Measurements from ENCODE around the gene UACA. TPM values are rescaled to one million over a fixed set of nuclear protein-coding genes. Genes with fewer than 3 reads are reported as not detected.

UACA gene
- total RNA-seq, 2 experiments from 2014 or later, result 3.9 to 5.3 TPM

GRCh38 chr15:70712271-70712670 is 51.1 kb downstream of the UACA start:
- no peak for DNase-seq
- Mint-ChIP-seq H3K4me1 (ENCODE audit: low read depth) (no peaks in the 10 kb centered on the region), H3K27ac (no peak overlapping the region), H3K9me3 (no peaks in the 10 kb centered on the region), H3K27me3 (ENCODE audit: low read depth) (peaks cover 3% of the 10 kb centered on the region), H3K4me3 (no peak overlapping the region), H3K36me3 (ENCODE audit: low read depth) (no peaks in the 10 kb centered on the region)
- CTCF ChIA-PET, result interaction anchor here (1.1 kb wide), 1 partner anchor 10 kb away, joined by 5 read pairs; no protein-coding TSS in a partner anchor
- intact Hi-C loops (cut with micrococcal nuclease), result no loop called here

GRCh38 chr15:70710714-70711113 is 52.6 kb downstream of the UACA start:
- intact Hi-C loops (cut with micrococcal nuclease), result no loop called here
- Mint-ChIP-seq H3K9me3 (no peaks in the 10 kb centered on the region), H3K4me1 (ENCODE audit: low read depth) (no peaks in the 10 kb centered on the region), H3K36me3 (ENCODE audit: low read depth) (no peaks in the 10 kb centered on the region), H3K27ac (no peak overlapping the region), H3K4me3 (no peak overlapping the region), H3K27me3 (ENCODE audit: low read depth) (peaks cover 3% of the 10 kb centered on the region)
- CTCF ChIA-PET, result no interaction called here
- DNase-seq, result no peak

GRCh38 chr15:70708839-70709238 is 54.5 kb downstream of the UACA start:
- intact Hi-C loops (cut with micrococcal nuclease), result no loop called here
- H3K4me3 Mint-ChIP-seq, result no peak overlapping the region
- no peaks in the 10 kb centered on the region for H3K36me3 Mint-ChIP-seq (ENCODE audit: low read depth)
- no peaks in the 10 kb centered on the region for H3K4me1 Mint-ChIP-seq (ENCODE audit: low read depth)
- CTCF ChIA-PET, result no interaction called here
- H3K27ac Mint-ChIP-seq, result no peak overlapping the region
- peaks cover 9% of the 10 kb centered on the region for H3K27me3 Mint-ChIP-seq (ENCODE audit: low read depth)
- no peaks in the 10 kb centered on the region for H3K9me3 Mint-ChIP-seq
- no peak for DNase-seq

GRCh38 chr15:70707686-70708300 is 55.6 kb downstream of the UACA start:
- DNase-seq, result no peak
- H3K4me1 Mint-ChIP-seq (ENCODE audit: low read depth), result no peaks in the 10 kb centered on the region
- intact Hi-C loops (cut with micrococcal nuclease), result no loop called here
- no peak overlapping the region for H3K4me3 Mint-ChIP-seq
- peaks cover 11% of the 10 kb centered on the region for H3K27me3 Mint-ChIP-seq (ENCODE audit: low read depth)
- H3K27ac Mint-ChIP-seq, result no peak overlapping the region
- no peaks in the 10 kb centered on the region for H3K9me3 Mint-ChIP-seq
- CTCF ChIA-PET, result no interaction called here
- H3K36me3 Mint-ChIP-seq (ENCODE audit: low read depth), result no peaks in the 10 kb centered on the region

- intact Hi-C loops (cut with micrococcal nuclease), result no loop called here
- Mint-ChIP-seq H3K27me3 (ENCODE audit: low read depth) (peaks cover 12% of the 10 kb centered on the region), H3K36me3 (ENCODE audit: low read depth) (no peaks in the 10 kb centered on the region), H3K4me3 (no peak overlapping the region), H3K9me3 (no peaks in the 10 kb centered on the region), H3K4me1 (ENCODE audit: low read depth) (no peaks in the 10 kb centered on the region), H3K27ac (no peak overlapping the region)
- no peak for DNase-seq
- CTCF ChIA-PET, result no interaction called here
Measured at GRCh38 chr15:70704731-70705130, 58.6 kb downstream of the UACA start.

GRCh38 chr15:70704166-70704565 is 59.2 kb downstream of the UACA start:
- Mint-ChIP-seq H3K27me3 (ENCODE audit: low read depth) (peaks cover 12% of the 10 kb centered on the region), H3K36me3 (ENCODE audit: low read depth) (no peaks in the 10 kb centered on the region), H3K9me3 (no peaks in the 10 kb centered on the region), H3K4me3 (no peak overlapping the region), H3K4me1 (ENCODE audit: low read depth) (no peaks in the 10 kb centered on the region), H3K27ac (no peak overlapping the region)
- intact Hi-C loops (cut with micrococcal nuclease), result no loop called here
- DNase-seq, result no peak
- CTCF ChIA-PET, result interaction anchor here (0.8 kb wide), 1 partner anchor 18 kb away, joined by 3 read pairs; no protein-coding TSS in a partner anchor

- Mint-ChIP-seq H3K27ac (no peak overlapping the region), H3K36me3 (ENCODE audit: low read depth) (no peaks in the 10 kb centered on the region), H3K4me3 (no peak overlapping the region), H3K9me3 (no peaks in the 10 kb centered on the region), H3K4me1 (ENCODE audit: low read depth) (no peaks in the 10 kb centered on the region), H3K27me3 (ENCODE audit: low read depth) (peaks cover 12% of the 10 kb centered on the region)
- no peak for DNase-seq
- CTCF ChIA-PET, result interaction anchor here (0.7 to 0.8 kb wide), 2 partner anchors 16 to 19 kb away, joined by 3 read pairs; no protein-coding TSS in a partner anchor
- intact Hi-C loops (cut with micrococcal nuclease), result no loop called here
Measured at GRCh38 chr15:70703096-70703878, 60.1 kb downstream of the UACA start.

- Mint-ChIP-seq H3K27ac (no peak overlapping the region), H3K36me3 (ENCODE audit: low read depth) (no peaks in the 10 kb centered on the region), H3K27me3 (ENCODE audit: low read depth) (peaks cover 12% of the 10 kb centered on the region), H3K4me1 (ENCODE audit: low read depth) (no peaks in the 10 kb centered on the region), H3K9me3 (no peaks in the 10 kb centered on the region), H3K4me3 (no peak overlapping the region)
- DNase-seq, result no peak
- CTCF ChIA-PET, result interaction anchor here (0.7 to 1.2 kb wide), 2 partner anchors 16 to 20 kb away, joined by 3 to 4 read pairs; no protein-coding TSS in a partner anchor
- intact Hi-C loops (cut with micrococcal nuclease), result no loop called here
Measured at GRCh38 chr15:70702584-70702983, 60.8 kb downstream of the UACA start.

GRCh38 chr15:70701891-70702568 is 61.3 kb downstream of the UACA start:
- CTCF ChIA-PET, result interaction anchor here (1.2 kb wide), 1 partner anchor 21 kb away, joined by 4 read pairs; no protein-coding TSS in a partner anchor
- no peaks in the 10 kb centered on the region for H3K36me3 Mint-ChIP-seq (ENCODE audit: low read depth)
- no peak overlapping the region for H3K4me3 Mint-ChIP-seq
- H3K4me1 Mint-ChIP-seq (ENCODE audit: low read depth), result no peaks in the 10 kb centered on the region
- no peak overlapping the region for H3K27ac Mint-ChIP-seq
- H3K27me3 Mint-ChIP-seq (ENCODE audit: low read depth), result peaks cover 12% of the 10 kb centered on the region
- no peak for DNase-seq
- H3K9me3 Mint-ChIP-seq, result no peaks in the 10 kb centered on the region
- intact Hi-C loops (cut with micrococcal nuclease), result no loop called here

GRCh38 chr15:70701171-70701570 is 62.2 kb downstream of the UACA start:
- intact Hi-C loops (cut with micrococcal nuclease), result no loop called here
- Mint-ChIP-seq H3K4me1 (ENCODE audit: low read depth) (no peaks in the 10 kb centered on the region), H3K9me3 (no peaks in the 10 kb centered on the region), H3K27me3 (ENCODE audit: low read depth) (peaks cover 12% of the 10 kb centered on the region), H3K27ac (no peak overlapping the region), H3K4me3 (no peak overlapping the region), H3K36me3 (ENCODE audit: low read depth) (no peaks in the 10 kb centered on the region)
- CTCF ChIA-PET, result interaction anchor here (0.9 kb wide), 1 partner anchor 19 kb away, joined by 3 read pairs; no protein-coding TSS in a partner anchor
- no peak for DNase-seq

GRCh38 chr15:70699890-70700289 is 63.5 kb downstream of the UACA start:
- intact Hi-C loops (cut with micrococcal nuclease), result no loop called here
- Mint-ChIP-seq H3K36me3 (ENCODE audit: low read depth) (no peaks in the 10 kb centered on the region), H3K27ac (no peak overlapping the region), H3K4me1 (ENCODE audit: low read depth) (no peaks in the 10 kb centered on the region), H3K27me3 (ENCODE audit: low read depth) (peaks cover 12% of the 10 kb centered on the region), H3K9me3 (no peaks in the 10 kb centered on the region), H3K4me3 (no peak overlapping the region)
- CTCF ChIA-PET, result no interaction called here
- no peak for DNase-seq

GRCh38 chr15:70698836-70699390 is 64.4 kb downstream of the UACA start:
- DNase-seq, result no peak
- Mint-ChIP-seq H3K27ac (no peak overlapping the region), H3K36me3 (ENCODE audit: low read depth) (no peaks in the 10 kb centered on the region), H3K4me3 (no peak overlapping the region), H3K27me3 (ENCODE audit: low read depth) (peaks cover 7% of the 10 kb centered on the region), H3K9me3 (no peaks in the 10 kb centered on the region), H3K4me1 (ENCODE audit: low read depth) (no peaks in the 10 kb centered on the region)
- intact Hi-C loops (cut with micrococcal nuclease), result no loop called here
- CTCF ChIA-PET, result no interaction called here
